ENCODE data around the gene NCF4.

The NCF4 gene

GRCh38 chr22:36918586-36919284 lies 57.9 kb downstream of the NCF4 start:
- peaks cover 3% of the 10 kb centered on the region for H3K9me3 ChIP-seq (ENCODE audit: insufficient read depth, low read depth, low read length)
- no peak overlapping the region for H3K4ac ChIP-seq (ENCODE audit: low read depth, low read length)
- no peak overlapping the region for H3K9ac ChIP-seq (ENCODE audit: low read length)
- H4K91ac ChIP-seq (ENCODE audit: low read depth, low read length), result no peak overlapping the region
- H4K8ac ChIP-seq (ENCODE audit: low read depth, low read length), result no peak overlapping the region
- H2BK120ac ChIP-seq (ENCODE audit: insufficient read depth, low read length, poor library complexity), result no peak overlapping the region
- DNase-seq, result peak in 1 of 2 donors; percentile 41
- H3K79me1 ChIP-seq (ENCODE audit: low read length), result peaks cover 24% of the 10 kb centered on the region
- peaks cover 18 to 19% of the 10 kb centered on the region in 2 experiments for H3K4me1 ChIP-seq (ENCODE audit: control insufficient read depth in 1 of 2, insufficient read depth in 2 of 2, low read length in 2 of 2)
- H3K36me3 ChIP-seq (ENCODE audit: control insufficient read depth in 1 of 2, insufficient read depth in 2 of 2, low read length in 2 of 2), result no peaks in the 10 kb centered on the region
- H2BK5ac ChIP-seq (ENCODE audit: low read depth, low read length, poor library complexity), result no peak overlapping the region
- H3K27ac ChIP-seq (ENCODE audit: low read depth, low read length), result no peak overlapping the region
- H2AK5ac ChIP-seq (ENCODE audit: low read length), result no peak overlapping the region
- H2AFZ ChIP-seq (ENCODE audit: insufficient read depth, low read length, poor library complexity), result no peak overlapping the region
- no peak overlapping the region for H3K23ac ChIP-seq (ENCODE audit: low read length)
- no peak overlapping the region for H3K18ac ChIP-seq (ENCODE audit: low read length)
- H3K14ac ChIP-seq (ENCODE audit: low read length), result no peak overlapping the region
- no peaks in the 10 kb centered on the region for H3K27me3 ChIP-seq (ENCODE audit: insufficient read depth, low read length)
- WGBS (ENCODE audit: extremely low coverage, insufficient coverage, insufficient read length), result no CpG with 5 or more reads among the region's 3 CpGs
- peaks cover 10% of the 10 kb centered on the region for H3K79me2 ChIP-seq (ENCODE audit: control insufficient read depth, insufficient read depth, low read length, poor library complexity)
- no peak overlapping the region for H3K4me3 ChIP-seq (ENCODE audit: low read depth, low read length)
- H4K12ac ChIP-seq (ENCODE audit: low read depth, low read length), result no peak overlapping the region
- H2BK12ac ChIP-seq (ENCODE audit: low read length), result no peak overlapping the region
- no peak overlapping the region for H3K4me2 ChIP-seq (ENCODE audit: low read length)

DNA sequence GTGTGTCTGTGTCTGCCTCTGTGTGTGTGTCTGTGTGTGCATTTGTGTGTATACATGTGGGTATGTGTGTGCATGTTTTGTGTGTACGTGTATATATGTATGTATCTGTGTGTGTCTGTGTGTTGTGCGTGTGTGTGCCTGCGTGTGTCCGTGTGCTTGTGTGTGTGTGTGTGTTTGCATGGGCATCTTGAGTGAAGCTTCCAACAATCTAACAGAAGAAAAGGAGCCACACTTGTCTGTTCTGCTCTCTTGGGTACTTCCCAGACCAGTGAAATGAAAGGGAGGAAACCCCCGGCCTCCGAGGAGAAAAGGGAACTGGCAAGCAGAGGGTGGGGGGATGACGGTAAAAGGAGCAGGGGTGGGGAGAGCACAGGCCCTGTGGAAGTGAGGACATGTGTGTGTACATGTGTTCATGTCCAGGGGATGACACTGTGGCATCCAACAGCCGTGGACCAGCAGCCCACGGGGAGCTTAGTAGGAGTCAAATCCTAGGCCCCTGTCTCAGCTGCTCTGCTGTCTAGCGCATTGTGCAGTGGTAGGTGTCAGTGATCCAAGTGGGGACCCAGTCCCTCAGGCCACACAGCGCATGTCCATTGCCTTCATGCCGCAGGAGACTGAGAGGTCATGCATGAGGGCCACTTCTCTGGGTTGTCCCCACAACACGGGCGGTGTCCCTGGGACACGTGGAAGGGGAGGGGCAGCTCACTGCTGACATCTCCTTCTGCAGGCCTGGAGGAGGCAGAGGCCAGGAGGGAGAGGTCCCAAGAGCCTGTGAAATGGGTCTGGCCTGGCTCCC lies 60.7 kb downstream of the NCF4 start:
- H4K8ac ChIP-seq (ENCODE audit: low read depth, low read length), result peak overlapping the region; percentile 72
- peaks cover 28% of the 10 kb centered on the region for H3K79me1 ChIP-seq (ENCODE audit: low read length)
- no peak overlapping the region for H3K9ac ChIP-seq (ENCODE audit: low read length)
- H3K9me3 ChIP-seq (ENCODE audit: insufficient read depth, low read depth, low read length), result peaks cover 3% of the 10 kb centered on the region
- H3K79me2 ChIP-seq (ENCODE audit: control insufficient read depth, insufficient read depth, low read length, poor library complexity), result peaks cover 10% of the 10 kb centered on the region
- peak overlapping the region; percentile 83 for H4K91ac ChIP-seq (ENCODE audit: low read depth, low read length)
- H3K4ac ChIP-seq (ENCODE audit: low read depth, low read length), result peak overlapping the region; percentile 28
- peak overlapping the region; percentile 40 for H4K12ac ChIP-seq (ENCODE audit: low read depth, low read length)
- no CpG with 5 or more reads among the region's 15 CpGs for WGBS (ENCODE audit: extremely low coverage, insufficient coverage, insufficient read length)
- H3K14ac ChIP-seq (ENCODE audit: low read length), result peak overlapping the region; percentile 68
- peak overlapping the region; percentile 74 for H3K23ac ChIP-seq (ENCODE audit: low read length)
- H2AK5ac ChIP-seq (ENCODE audit: low read length), result peak overlapping the region; percentile 79
- peak overlapping the region; percentile 35 for H3K27ac ChIP-seq (ENCODE audit: low read depth, low read length)
- peaks cover 18 to 19% of the 10 kb centered on the region in 2 experiments for H3K4me1 ChIP-seq (ENCODE audit: control insufficient read depth in 1 of 2, insufficient read depth in 2 of 2, low read length in 2 of 2)
- peak overlapping the region; percentile 36 for H3K4me2 ChIP-seq (ENCODE audit: low read length)
- peak overlapping the region; percentile 75 for H2BK120ac ChIP-seq (ENCODE audit: insufficient read depth, low read length, poor library complexity)
- H3K27me3 ChIP-seq (ENCODE audit: insufficient read depth, low read length), result no peaks in the 10 kb centered on the region
- DNase-seq, result peak; percentile 46 to 65
- no peak overlapping the region for H3K4me3 ChIP-seq (ENCODE audit: low read depth, low read length)
- peak overlapping the region; percentile 79 for H3K18ac ChIP-seq (ENCODE audit: low read length)
- no peak overlapping the region for H2AFZ ChIP-seq (ENCODE audit: insufficient read depth, low read length, poor library complexity)
- no peaks in the 10 kb centered on the region for H3K36me3 ChIP-seq (ENCODE audit: control insufficient read depth in 1 of 2, insufficient read depth in 2 of 2, low read length in 2 of 2)
- H2BK5ac ChIP-seq (ENCODE audit: low read depth, low read length, poor library complexity), result peak overlapping the region; percentile 49
- peak overlapping the region; percentile 77 for H2BK12ac ChIP-seq (ENCODE audit: low read length)

DNA sequence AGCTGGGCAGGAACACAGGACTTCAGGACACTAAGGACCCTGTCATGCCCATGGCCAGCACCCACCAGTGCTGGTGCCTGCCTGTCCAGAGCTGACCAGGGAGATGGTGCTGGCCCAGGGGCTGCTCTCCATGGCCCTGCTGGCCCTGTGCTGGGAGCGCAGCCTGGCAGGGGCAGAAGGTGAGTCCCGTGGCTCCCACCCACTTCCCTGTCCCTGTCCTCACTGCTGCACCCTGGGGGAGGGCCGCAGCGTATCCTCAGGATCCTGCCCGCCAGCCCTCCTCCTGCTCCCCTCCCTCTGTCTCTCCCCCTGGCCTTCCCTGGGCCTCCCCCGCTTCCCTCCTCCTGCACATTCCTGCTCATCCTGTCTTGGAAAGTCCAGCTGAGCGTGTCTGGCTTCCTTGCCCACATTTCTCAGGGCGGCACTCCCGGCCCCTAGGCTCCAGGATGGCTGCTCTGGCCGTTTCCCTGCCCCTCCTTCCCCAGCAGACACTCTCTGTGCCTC lies 61.4 kb downstream of the NCF4 start:
- peaks cover 31% of the 10 kb centered on the region for H3K79me1 ChIP-seq (ENCODE audit: low read length)
- no peak overlapping the region for H3K4me3 ChIP-seq (ENCODE audit: low read depth, low read length)
- peak overlapping the region; percentile 80 for H3K14ac ChIP-seq (ENCODE audit: low read length)
- peak overlapping the region; percentile 79 for H2AK5ac ChIP-seq (ENCODE audit: low read length)
- H3K9me3 ChIP-seq (ENCODE audit: insufficient read depth, low read depth, low read length), result peaks cover 3% of the 10 kb centered on the region
- WGBS (ENCODE audit: extremely low coverage, insufficient coverage, insufficient read length), result no CpG with 5 or more reads among the region's 10 CpGs
- H4K8ac ChIP-seq (ENCODE audit: low read depth, low read length), result peak overlapping the region; percentile 72
- peaks cover 10% of the 10 kb centered on the region for H3K79me2 ChIP-seq (ENCODE audit: control insufficient read depth, insufficient read depth, low read length, poor library complexity)
- H4K91ac ChIP-seq (ENCODE audit: low read depth, low read length), result peak overlapping the region; percentile 83
- H3K4me2 ChIP-seq (ENCODE audit: low read length), result peak overlapping the region; percentile 36
- H3K18ac ChIP-seq (ENCODE audit: low read length), result peak overlapping the region; percentile 79
- H4K12ac ChIP-seq (ENCODE audit: low read depth, low read length), result peak overlapping the region; percentile 40
- no peak overlapping the region for H3K23ac ChIP-seq (ENCODE audit: low read length)
- peak overlapping the region; percentile 28 for H3K4ac ChIP-seq (ENCODE audit: low read depth, low read length)
- H2BK12ac ChIP-seq (ENCODE audit: low read length), result peak overlapping the region; percentile 77
- peak overlapping the region; percentile 75 for H2BK120ac ChIP-seq (ENCODE audit: insufficient read depth, low read length, poor library complexity)
- H3K9ac ChIP-seq (ENCODE audit: low read length), result no peak overlapping the region
- peak overlapping the region; percentile 49 for H2BK5ac ChIP-seq (ENCODE audit: low read depth, low read length, poor library complexity)
- H3K36me3 ChIP-seq (ENCODE audit: control insufficient read depth in 1 of 2, insufficient read depth in 2 of 2, low read length in 2 of 2), result no peaks in the 10 kb centered on the region
- peak overlapping the region; percentile 35 for H3K27ac ChIP-seq (ENCODE audit: low read depth, low read length)
- peaks cover 18 to 19% of the 10 kb centered on the region in 2 experiments for H3K4me1 ChIP-seq (ENCODE audit: control insufficient read depth in 1 of 2, insufficient read depth in 2 of 2, low read length in 2 of 2)
- peak overlapping the region; percentile 26 for H2AFZ ChIP-seq (ENCODE audit: insufficient read depth, low read length, poor library complexity)
- peak; percentile 87 to 89 for DNase-seq
- no peaks in the 10 kb centered on the region for H3K27me3 ChIP-seq (ENCODE audit: insufficient read depth, low read length)

GRCh38 chr22:36922711-36923110 lies 61.9 kb downstream of the NCF4 start:
- H3K23ac ChIP-seq (ENCODE audit: low read length), result no peak overlapping the region
- peak overlapping the region; percentile 25 for H4K12ac ChIP-seq (ENCODE audit: low read depth, low read length)
- peaks cover 10% of the 10 kb centered on the region for H3K79me2 ChIP-seq (ENCODE audit: control insufficient read depth, insufficient read depth, low read length, poor library complexity)
- H3K4me1 ChIP-seq (ENCODE audit: control insufficient read depth in 1 of 2, insufficient read depth in 2 of 2, low read length in 2 of 2), result peaks cover 18 to 19% of the 10 kb centered on the region in 2 experiments
- peak overlapping the region; percentile 32 for H3K4ac ChIP-seq (ENCODE audit: low read depth, low read length)
- H3K14ac ChIP-seq (ENCODE audit: low read length), result peak overlapping the region; percentile 80
- H3K9ac ChIP-seq (ENCODE audit: low read length), result no peak overlapping the region
- H3K36me3 ChIP-seq (ENCODE audit: control insufficient read depth in 1 of 2, insufficient read depth in 2 of 2, low read length in 2 of 2), result no peaks in the 10 kb centered on the region
- WGBS (ENCODE audit: extremely low coverage, insufficient coverage, insufficient read length), result no CpG with 5 or more reads among the region's 7 CpGs
- H2BK120ac ChIP-seq (ENCODE audit: insufficient read depth, low read length, poor library complexity), result peak overlapping the region; percentile 64
- peak overlapping the region; percentile 26 for H2AFZ ChIP-seq (ENCODE audit: insufficient read depth, low read length, poor library complexity)
- peaks cover 35% of the 10 kb centered on the region for H3K79me1 ChIP-seq (ENCODE audit: low read length)
- DNase-seq, result no peak
- H3K4me3 ChIP-seq (ENCODE audit: low read depth, low read length), result no peak overlapping the region
- H3K9me3 ChIP-seq (ENCODE audit: insufficient read depth, low read depth, low read length), result peaks cover 3% of the 10 kb centered on the region
- H3K18ac ChIP-seq (ENCODE audit: low read length), result peak overlapping the region; percentile 26
- peak overlapping the region; percentile 17 for H2BK5ac ChIP-seq (ENCODE audit: low read depth, low read length, poor library complexity)
- peak overlapping the region; percentile 31 for H3K4me2 ChIP-seq (ENCODE audit: low read length)
- peak overlapping the region; percentile 70 for H4K91ac ChIP-seq (ENCODE audit: low read depth, low read length)
- H4K8ac ChIP-seq (ENCODE audit: low read depth, low read length), result peak overlapping the region; percentile 62
- H3K27ac ChIP-seq (ENCODE audit: low read depth, low read length), result peak overlapping the region; percentile 31
- peak overlapping the region; percentile 74 for H2BK12ac ChIP-seq (ENCODE audit: low read length)
- no peaks in the 10 kb centered on the region for H3K27me3 ChIP-seq (ENCODE audit: insufficient read depth, low read length)
- peak overlapping the region; percentile 81 for H2AK5ac ChIP-seq (ENCODE audit: low read length)
